ENCODE results near the gene ECM1. TPM values are rescaled to one million over a fixed set of nuclear protein-coding genes. Genes with fewer than 3 reads are reported as not detected.

ECM1 gene
- total and polyA plus RNA-seq, 2 of the 8 experiments (the other 6 are each of a cell fraction or from before 2014, with no cell fraction given) = 0.95 to 0.98 TPM

- TF ChIP-seq, protein P1, sequence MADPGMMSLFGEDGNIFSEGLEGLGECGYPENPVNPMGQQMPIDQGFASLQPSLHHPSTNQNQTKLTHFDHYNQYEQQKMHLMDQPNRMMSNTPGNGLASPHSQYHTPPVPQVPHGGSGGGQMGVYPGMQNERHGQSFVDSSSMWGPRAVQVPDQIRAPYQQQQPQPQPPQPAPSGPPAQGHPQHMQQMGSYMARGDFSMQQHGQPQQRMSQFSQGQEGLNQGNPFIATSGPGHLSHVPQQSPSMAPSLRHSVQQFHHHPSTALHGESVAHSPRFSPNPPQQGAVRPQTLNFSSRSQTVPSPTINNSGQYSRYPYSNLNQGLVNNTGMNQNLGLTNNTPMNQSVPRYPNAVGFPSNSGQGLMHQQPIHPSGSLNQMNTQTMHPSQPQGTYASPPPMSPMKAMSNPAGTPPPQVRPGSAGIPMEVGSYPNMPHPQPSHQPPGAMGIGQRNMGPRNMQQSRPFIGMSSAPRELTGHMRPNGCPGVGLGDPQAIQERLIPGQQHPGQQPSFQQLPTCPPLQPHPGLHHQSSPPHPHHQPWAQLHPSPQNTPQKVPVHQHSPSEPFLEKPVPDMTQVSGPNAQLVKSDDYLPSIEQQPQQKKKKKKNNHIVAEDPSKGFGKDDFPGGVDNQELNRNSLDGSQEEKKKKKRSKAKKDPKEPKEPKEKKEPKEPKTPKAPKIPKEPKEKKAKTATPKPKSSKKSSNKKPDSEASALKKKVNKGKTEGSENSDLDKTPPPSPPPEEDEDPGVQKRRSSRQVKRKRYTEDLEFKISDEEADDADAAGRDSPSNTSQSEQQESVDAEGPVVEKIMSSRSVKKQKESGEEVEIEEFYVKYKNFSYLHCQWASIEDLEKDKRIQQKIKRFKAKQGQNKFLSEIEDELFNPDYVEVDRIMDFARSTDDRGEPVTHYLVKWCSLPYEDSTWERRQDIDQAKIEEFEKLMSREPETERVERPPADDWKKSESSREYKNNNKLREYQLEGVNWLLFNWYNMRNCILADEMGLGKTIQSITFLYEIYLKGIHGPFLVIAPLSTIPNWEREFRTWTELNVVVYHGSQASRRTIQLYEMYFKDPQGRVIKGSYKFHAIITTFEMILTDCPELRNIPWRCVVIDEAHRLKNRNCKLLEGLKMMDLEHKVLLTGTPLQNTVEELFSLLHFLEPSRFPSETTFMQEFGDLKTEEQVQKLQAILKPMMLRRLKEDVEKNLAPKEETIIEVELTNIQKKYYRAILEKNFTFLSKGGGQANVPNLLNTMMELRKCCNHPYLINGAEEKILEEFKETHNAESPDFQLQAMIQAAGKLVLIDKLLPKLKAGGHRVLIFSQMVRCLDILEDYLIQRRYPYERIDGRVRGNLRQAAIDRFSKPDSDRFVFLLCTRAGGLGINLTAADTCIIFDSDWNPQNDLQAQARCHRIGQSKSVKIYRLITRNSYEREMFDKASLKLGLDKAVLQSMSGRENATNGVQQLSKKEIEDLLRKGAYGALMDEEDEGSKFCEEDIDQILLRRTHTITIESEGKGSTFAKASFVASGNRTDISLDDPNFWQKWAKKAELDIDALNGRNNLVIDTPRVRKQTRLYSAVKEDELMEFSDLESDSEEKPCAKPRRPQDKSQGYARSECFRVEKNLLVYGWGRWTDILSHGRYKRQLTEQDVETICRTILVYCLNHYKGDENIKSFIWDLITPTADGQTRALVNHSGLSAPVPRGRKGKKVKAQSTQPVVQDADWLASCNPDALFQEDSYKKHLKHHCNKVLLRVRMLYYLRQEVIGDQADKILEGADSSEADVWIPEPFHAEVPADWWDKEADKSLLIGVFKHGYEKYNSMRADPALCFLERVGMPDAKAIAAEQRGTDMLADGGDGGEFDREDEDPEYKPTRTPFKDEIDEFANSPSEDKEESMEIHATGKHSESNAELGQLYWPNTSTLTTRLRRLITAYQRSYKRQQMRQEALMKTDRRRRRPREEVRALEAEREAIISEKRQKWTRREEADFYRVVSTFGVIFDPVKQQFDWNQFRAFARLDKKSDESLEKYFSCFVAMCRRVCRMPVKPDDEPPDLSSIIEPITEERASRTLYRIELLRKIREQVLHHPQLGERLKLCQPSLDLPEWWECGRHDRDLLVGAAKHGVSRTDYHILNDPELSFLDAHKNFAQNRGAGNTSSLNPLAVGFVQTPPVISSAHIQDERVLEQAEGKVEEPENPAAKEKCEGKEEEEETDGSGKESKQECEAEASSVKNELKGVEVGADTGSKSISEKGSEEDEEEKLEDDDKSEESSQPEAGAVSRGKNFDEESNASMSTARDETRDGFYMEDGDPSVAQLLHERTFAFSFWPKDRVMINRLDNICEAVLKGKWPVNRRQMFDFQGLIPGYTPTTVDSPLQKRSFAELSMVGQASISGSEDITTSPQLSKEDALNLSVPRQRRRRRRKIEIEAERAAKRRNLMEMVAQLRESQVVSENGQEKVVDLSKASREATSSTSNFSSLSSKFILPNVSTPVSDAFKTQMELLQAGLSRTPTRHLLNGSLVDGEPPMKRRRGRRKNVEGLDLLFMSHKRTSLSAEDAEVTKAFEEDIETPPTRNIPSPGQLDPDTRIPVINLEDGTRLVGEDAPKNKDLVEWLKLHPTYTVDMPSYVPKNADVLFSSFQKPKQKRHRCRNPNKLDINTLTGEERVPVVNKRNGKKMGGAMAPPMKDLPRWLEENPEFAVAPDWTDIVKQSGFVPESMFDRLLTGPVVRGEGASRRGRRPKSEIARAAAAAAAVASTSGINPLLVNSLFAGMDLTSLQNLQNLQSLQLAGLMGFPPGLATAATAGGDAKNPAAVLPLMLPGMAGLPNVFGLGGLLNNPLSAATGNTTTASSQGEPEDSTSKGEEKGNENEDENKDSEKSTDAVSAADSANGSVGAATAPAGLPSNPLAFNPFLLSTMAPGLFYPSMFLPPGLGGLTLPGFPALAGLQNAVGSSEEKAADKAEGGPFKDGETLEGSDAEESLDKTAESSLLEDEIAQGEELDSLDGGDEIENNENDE (IDR thresholded peaks at IDR 0.05; ENCODE audit: insufficient replicate concordance, low read length) = no peak
- TF ChIP-seq EGR1 (IDR thresholded peaks at IDR 0.05; ENCODE audit: borderline replicate concordance, low read depth, low read length) = no peak
- no peak for TF ChIP-seq CREB1 (IDR thresholded peaks at IDR 0.05)
- TF ChIP-seq SIX5 (IDR thresholded peaks at IDR 0.05; ENCODE audit: low read depth, low read length) = no peak
- TF ChIP-seq SUZ12 (IDR thresholded peaks at IDR 0.05; ENCODE audit: low read length) = no peak
These were observed 41.0 kb downstream of the ECM1 start, which contains the start of gene ADAMTSL4 (continued) for GRCh38 chr1:150548632-150549495.
